SK-N-MC (cell line): Measurements from ENCODE around the gene MDP1.

Source experiments
- EZH2 ChIP-seq: fragments of 200-600 bp; sonication (generic); IDR thresholded peaks from one replicate; pipeline ENCODE4 v1.6.1; 2017; ENCODE audit warnings: antibody characterized with exemption
- POLR2AphosphoS5 ChIP-seq: IDR thresholded peaks from 2 replicates; pipeline ENCODE4 v1.6.1; 2012; ENCODE audit warnings: mild to moderate bottlenecking, low read depth, low read length, borderline replicate concordance

DNA sequence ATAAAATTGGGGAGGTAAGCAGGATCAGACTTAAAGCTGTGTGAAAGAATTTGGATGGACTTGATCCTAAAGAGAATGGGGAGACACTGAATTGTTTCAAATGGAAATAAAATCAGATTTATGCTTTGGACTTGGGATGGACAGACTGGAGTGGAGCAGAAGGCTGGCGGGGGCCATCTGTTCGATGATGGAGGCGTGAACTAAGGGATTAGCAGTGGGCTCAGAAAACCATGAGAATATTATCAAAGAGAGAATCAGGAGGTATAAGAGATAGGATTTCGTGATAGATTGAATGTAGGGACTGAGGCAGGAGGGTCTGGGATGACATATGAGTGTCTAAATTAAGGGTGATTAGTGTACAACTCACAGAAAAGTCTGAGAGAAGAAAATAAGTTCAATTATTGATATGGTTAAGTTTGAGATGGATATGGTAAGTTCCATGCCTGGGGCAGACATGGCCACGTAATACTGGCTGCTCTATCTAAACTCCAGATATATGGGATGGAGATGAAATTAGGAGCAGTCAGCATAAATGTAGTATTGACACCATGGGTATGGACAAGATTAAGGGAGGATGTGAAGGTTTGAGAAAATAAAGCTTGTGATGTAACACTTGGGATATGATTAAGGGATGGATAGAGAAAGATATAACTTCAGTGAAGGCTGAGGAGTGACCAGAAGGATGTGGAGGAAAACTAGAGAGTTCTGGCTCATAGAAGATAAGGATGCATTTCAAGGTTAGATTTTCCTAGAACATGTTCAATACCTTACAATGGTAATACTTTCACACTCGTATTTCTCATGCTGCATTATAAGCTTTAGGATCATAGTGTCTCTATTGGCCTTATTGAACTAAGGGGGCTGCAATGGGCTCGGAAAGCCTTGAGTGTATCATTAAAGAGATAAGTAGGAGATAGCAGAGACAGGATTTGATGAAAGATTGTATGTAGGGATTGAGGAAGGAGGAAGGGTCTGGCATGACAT, 11.4 kb downstream of the MDP1 start:
- TF ChIP-seq EZH2 = no peak
- no peak for TF ChIP-seq POLR2AphosphoS5
